Cortex of kidney (tissue), 1 donor: Measurements from ENCODE around the gene GASK1A.

Source experiments
- DNase-seq: peaks from one replicate; lab custom pipeline; 2025; lab: John Stamatoyannopoulos, UW

The GASK1A gene

GRCh38 chr3:43089081-43089480 lies 110.0 kb downstream of the GASK1A start:
- no peak for DNase-seq

GRCh38 chr3:43090238-43090637 lies 111.1 kb downstream of the GASK1A start:
- no peak for DNase-seq

GRCh38 chr3:43091481-43091880 lies 112.4 kb downstream of the GASK1A start:
- DNase-seq: no peak

- DNase-seq: no peak
These were observed 113.9 kb downstream of the GASK1A start for GRCh38 chr3:43093006-43093405.

- DNase-seq: no peak
These were observed 114.9 kb downstream of the GASK1A start for GRCh38 chr3:43093974-43094373.

GRCh38 chr3:43094381-43094780 lies 115.3 kb downstream of the GASK1A start:
- no peak for DNase-seq

GRCh38 chr3:43094851-43095250 lies 115.7 kb downstream of the GASK1A start:
- DNase-seq: no peak

- no peak for DNase-seq
These were observed 116.3 kb downstream of the GASK1A start for GRCh38 chr3:43095370-43095769.

GRCh38 chr3:43096761-43097160 lies 117.7 kb downstream of the GASK1A start:
- DNase-seq: no peak

GRCh38 chr3:43097400-43098080 lies 118.4 kb downstream of the GASK1A start:
- DNase-seq: no peak

GRCh38 chr3:43098761-43099160 lies 119.7 kb downstream of the GASK1A start:
- DNase-seq: no peak

- no peak for DNase-seq
These were observed 123.8 kb downstream of the GASK1A start for GRCh38 chr3:43102773-43103480.

GRCh38 chr3:43104039-43104438 lies 124.9 kb downstream of the GASK1A start:
- no peak for DNase-seq

GRCh38 chr3:43104660-43105595 lies 125.8 kb downstream of the GASK1A start:
- no peak for DNase-seq

- peak; percentile 29 for DNase-seq
These were observed 126.6 kb downstream of the GASK1A start, which contains the start of gene POMGNT2 for GRCh38 chr3:43105596-43106292. Gene POMGNT2 (minus strand): TSS chr3:43106079. CDS start chr3:43081431, 24,648 bp downstream.

- DNase-seq: no peak
These were observed 127.2 kb downstream of the GASK1A start for GRCh38 chr3:43106293-43106628.
